Stimulated activated CD8-positive, alpha-beta memory T cell treated with anti-CD3 and anti-CD28 coated beads, Interleukin-7, amount 100 ng/mL, for 48 hours (primary cell): ENCODE measurements around the gene MAP3K9.

ENCODE experiments used
- DNase-seq, 2 donors: peaks; one replicate each; pipeline ENCODE4 v3.0.0-alpha.2; 2020; ENCODE audit warnings: low read depth in 1 of 2; ENCODE audit errors: extremely low read depth in 1 of 2

MAP3K9 gene

GRCh38 chr14:70701610-70702009 is 107.7 kb downstream of the MAP3K9 start:
- DNase-seq = no peak

GRCh38 chr14:70700955-70701585 is 108.2 kb downstream of the MAP3K9 start:
- DNase-seq = no peak

GRCh38 chr14:70699646-70700045 is 109.7 kb downstream of the MAP3K9 start:
- DNase-seq = no peak

GRCh38 chr14:70698288-70698687 is 111.0 kb downstream of the MAP3K9 start:
- no peak for DNase-seq

- no peak for DNase-seq
These were observed 111.6 kb downstream of the MAP3K9 start for GRCh38 chr14:70697701-70698100.

- no peak for DNase-seq
These were observed 113.3 kb downstream of the MAP3K9 start for GRCh38 chr14:70696026-70696425.

- DNase-seq = no peak
These were observed 117.1 kb downstream of the MAP3K9 start for GRCh38 chr14:70692210-70692609.

- DNase-seq = no peak
These were observed 123.7 kb downstream of the MAP3K9 start for GRCh38 chr14:70685474-70686197.

- DNase-seq = no peak
These were observed 125.3 kb downstream of the MAP3K9 start for GRCh38 chr14:70683983-70684382.

- DNase-seq = no peak
These were observed 128.6 kb downstream of the MAP3K9 start for GRCh38 chr14:70680748-70681147.

- DNase-seq = no peak
These were observed 132.0 kb downstream of the MAP3K9 start for GRCh38 chr14:70677341-70677740.
